H1 (cell line): ENCODE results near the gene NUP188. TPM values are rescaled to one million over a fixed set of nuclear protein-coding genes. Genes with fewer than 3 reads are reported as not detected.

ENCODE experiments used
- BACH1 ChIP-seq: IDR thresholded peaks from 2 replicates; pipeline ENCODE4 v1.6.1; 2012; ENCODE audit warnings: low read length, improper control_type of control experiment
- BCL11A ChIP-seq, 2 experiments: IDR thresholded peaks; one replicate each; pipeline ENCODE4 v1.6.1; 2011; ENCODE audit warnings: low read depth in 2 of 2, low read length in 2 of 2, mild to moderate bottlenecking in 2 of 2
- BRCA1 ChIP-seq: IDR thresholded peaks from 2 replicates; pipeline ENCODE4 v1.6.1; 2012; ENCODE audit warnings: low read depth, low read length, improper control_type of control experiment
- FOSL1 ChIP-seq: IDR thresholded peaks from 2 replicates; pipeline ENCODE4 v1.6.1; 2011; ENCODE audit warnings: mild to moderate bottlenecking, low read depth, low read length, moderate library complexity; ENCODE audit not compliant: insufficient read depth
- JUN ChIP-seq: IDR thresholded peaks from 2 replicates; pipeline ENCODE4 v1.6.1; 2011; ENCODE audit warnings: low read depth, mild to moderate bottlenecking, improper control_type of control experiment, low read length
- KDM4A ChIP-seq: IDR thresholded peaks from one replicate; pipeline ENCODE4 v1.7.1; 2012; ENCODE audit warnings: low read depth, mild to moderate bottlenecking, moderate library complexity, low read length, inconsistent platforms; ENCODE audit not compliant: severe bottlenecking
- MAFK ChIP-seq: IDR thresholded peaks from 2 replicates; pipeline ENCODE4 v1.6.1; 2012; ENCODE audit warnings: low read depth, mild to moderate bottlenecking, improper control_type of control experiment, low read length
- RFX5 ChIP-seq: IDR thresholded peaks from 2 replicates; pipeline ENCODE4 v1.6.1; 2011; ENCODE audit warnings: low read depth, low read length, improper control_type of control experiment, borderline replicate concordance
- YY1 ChIP-seq: IDR thresholded peaks from 2 replicates; pipeline ENCODE4 v1.6.1; 2011; ENCODE audit warnings: low read depth, mild to moderate bottlenecking, low read length
- ZNF274 ChIP-seq: IDR thresholded peaks from 2 replicates; pipeline ENCODE4 v1.7.0; 2012; ENCODE audit warnings: low read length, borderline replicate concordance; ENCODE audit errors: extremely low read depth
- polyA plus RNA-seq, 7 experiments: library from polyadenylated mRNA; depleted of rRNA in 3 of 7; stranded (reverse) in 5 of 7; unstranded in 2 of 7; fragments of >200 nt in 5 of 7; fragments of 200-250 nt in 2 of 7; gene quantifications; 1 replicate in 5 of 7; 2 replicates in 1 of 7; 4 replicates in 1 of 7; pipeline versions ENCODE4 v1.2.1 to v1.2.3, GENCODE V29; 2011 to 2013; ENCODE audit warnings: missing spikeins in 2 of 7, mixed read lengths in 2 of 7
- total RNA-seq: library from RNA; stranded (reverse); fragmentation: NEBNext Ultra II Directional; extraction: Animal tissue kit (Norgen Biotek cat#: 25700); gene quantifications from 2 replicates; pipeline ENCODE4 v1.2.1, GENCODE V29; 2021
- TF ChIP-seq, protein P1 (sequence below): fragments of 300-600 bp; sonication (generic); IDR thresholded peaks from 2 replicates; pipeline ENCODE4 v1.7.1; 2012; ENCODE audit warnings: low read length, moderate library complexity, mild to moderate bottlenecking, inconsistent platforms; ENCODE audit not compliant: insufficient replicate concordance
- TF ChIP-seq, protein P2 (sequence below): IDR thresholded peaks from 2 replicates; pipeline ENCODE4 v1.6.1; 2011; ENCODE audit warnings: low read length, improper control_type of control experiment

Gene NUP188
- total and polyA plus RNA-seq, 2 of the 8 experiments (the other 6 are each of a cell fraction or from before 2014, with no cell fraction given) = 90.1 to 111 TPM

- TF ChIP-seq, protein P1, sequence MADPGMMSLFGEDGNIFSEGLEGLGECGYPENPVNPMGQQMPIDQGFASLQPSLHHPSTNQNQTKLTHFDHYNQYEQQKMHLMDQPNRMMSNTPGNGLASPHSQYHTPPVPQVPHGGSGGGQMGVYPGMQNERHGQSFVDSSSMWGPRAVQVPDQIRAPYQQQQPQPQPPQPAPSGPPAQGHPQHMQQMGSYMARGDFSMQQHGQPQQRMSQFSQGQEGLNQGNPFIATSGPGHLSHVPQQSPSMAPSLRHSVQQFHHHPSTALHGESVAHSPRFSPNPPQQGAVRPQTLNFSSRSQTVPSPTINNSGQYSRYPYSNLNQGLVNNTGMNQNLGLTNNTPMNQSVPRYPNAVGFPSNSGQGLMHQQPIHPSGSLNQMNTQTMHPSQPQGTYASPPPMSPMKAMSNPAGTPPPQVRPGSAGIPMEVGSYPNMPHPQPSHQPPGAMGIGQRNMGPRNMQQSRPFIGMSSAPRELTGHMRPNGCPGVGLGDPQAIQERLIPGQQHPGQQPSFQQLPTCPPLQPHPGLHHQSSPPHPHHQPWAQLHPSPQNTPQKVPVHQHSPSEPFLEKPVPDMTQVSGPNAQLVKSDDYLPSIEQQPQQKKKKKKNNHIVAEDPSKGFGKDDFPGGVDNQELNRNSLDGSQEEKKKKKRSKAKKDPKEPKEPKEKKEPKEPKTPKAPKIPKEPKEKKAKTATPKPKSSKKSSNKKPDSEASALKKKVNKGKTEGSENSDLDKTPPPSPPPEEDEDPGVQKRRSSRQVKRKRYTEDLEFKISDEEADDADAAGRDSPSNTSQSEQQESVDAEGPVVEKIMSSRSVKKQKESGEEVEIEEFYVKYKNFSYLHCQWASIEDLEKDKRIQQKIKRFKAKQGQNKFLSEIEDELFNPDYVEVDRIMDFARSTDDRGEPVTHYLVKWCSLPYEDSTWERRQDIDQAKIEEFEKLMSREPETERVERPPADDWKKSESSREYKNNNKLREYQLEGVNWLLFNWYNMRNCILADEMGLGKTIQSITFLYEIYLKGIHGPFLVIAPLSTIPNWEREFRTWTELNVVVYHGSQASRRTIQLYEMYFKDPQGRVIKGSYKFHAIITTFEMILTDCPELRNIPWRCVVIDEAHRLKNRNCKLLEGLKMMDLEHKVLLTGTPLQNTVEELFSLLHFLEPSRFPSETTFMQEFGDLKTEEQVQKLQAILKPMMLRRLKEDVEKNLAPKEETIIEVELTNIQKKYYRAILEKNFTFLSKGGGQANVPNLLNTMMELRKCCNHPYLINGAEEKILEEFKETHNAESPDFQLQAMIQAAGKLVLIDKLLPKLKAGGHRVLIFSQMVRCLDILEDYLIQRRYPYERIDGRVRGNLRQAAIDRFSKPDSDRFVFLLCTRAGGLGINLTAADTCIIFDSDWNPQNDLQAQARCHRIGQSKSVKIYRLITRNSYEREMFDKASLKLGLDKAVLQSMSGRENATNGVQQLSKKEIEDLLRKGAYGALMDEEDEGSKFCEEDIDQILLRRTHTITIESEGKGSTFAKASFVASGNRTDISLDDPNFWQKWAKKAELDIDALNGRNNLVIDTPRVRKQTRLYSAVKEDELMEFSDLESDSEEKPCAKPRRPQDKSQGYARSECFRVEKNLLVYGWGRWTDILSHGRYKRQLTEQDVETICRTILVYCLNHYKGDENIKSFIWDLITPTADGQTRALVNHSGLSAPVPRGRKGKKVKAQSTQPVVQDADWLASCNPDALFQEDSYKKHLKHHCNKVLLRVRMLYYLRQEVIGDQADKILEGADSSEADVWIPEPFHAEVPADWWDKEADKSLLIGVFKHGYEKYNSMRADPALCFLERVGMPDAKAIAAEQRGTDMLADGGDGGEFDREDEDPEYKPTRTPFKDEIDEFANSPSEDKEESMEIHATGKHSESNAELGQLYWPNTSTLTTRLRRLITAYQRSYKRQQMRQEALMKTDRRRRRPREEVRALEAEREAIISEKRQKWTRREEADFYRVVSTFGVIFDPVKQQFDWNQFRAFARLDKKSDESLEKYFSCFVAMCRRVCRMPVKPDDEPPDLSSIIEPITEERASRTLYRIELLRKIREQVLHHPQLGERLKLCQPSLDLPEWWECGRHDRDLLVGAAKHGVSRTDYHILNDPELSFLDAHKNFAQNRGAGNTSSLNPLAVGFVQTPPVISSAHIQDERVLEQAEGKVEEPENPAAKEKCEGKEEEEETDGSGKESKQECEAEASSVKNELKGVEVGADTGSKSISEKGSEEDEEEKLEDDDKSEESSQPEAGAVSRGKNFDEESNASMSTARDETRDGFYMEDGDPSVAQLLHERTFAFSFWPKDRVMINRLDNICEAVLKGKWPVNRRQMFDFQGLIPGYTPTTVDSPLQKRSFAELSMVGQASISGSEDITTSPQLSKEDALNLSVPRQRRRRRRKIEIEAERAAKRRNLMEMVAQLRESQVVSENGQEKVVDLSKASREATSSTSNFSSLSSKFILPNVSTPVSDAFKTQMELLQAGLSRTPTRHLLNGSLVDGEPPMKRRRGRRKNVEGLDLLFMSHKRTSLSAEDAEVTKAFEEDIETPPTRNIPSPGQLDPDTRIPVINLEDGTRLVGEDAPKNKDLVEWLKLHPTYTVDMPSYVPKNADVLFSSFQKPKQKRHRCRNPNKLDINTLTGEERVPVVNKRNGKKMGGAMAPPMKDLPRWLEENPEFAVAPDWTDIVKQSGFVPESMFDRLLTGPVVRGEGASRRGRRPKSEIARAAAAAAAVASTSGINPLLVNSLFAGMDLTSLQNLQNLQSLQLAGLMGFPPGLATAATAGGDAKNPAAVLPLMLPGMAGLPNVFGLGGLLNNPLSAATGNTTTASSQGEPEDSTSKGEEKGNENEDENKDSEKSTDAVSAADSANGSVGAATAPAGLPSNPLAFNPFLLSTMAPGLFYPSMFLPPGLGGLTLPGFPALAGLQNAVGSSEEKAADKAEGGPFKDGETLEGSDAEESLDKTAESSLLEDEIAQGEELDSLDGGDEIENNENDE = no peak
- no peak for TF ChIP-seq KDM4A
- TF ChIP-seq JUN = no peak
- TF ChIP-seq BRCA1 = no peak
- no peak for TF ChIP-seq MAFK
- TF ChIP-seq FOSL1 = no peak
- no peak for TF ChIP-seq BCL11A (IDR thresholded peaks at IDR 0.05; ENCODE audit: low read depth in 2 of 2, low read length in 2 of 2)
- no peak for TF ChIP-seq BACH1
- TF ChIP-seq ZNF274 = no peak
- TF ChIP-seq, protein P2, sequence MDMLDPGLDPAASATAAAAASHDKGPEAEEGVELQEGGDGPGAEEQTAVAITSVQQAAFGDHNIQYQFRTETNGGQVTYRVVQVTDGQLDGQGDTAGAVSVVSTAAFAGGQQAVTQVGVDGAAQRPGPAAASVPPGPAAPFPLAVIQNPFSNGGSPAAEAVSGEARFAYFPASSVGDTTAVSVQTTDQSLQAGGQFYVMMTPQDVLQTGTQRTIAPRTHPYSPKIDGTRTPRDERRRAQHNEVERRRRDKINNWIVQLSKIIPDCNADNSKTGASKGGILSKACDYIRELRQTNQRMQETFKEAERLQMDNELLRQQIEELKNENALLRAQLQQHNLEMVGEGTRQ = no peak
- TF ChIP-seq YY1 = no peak
- TF ChIP-seq RFX5 = no peak
Observed at GRCh38 chr9:129037767-129038098, 90.2 kb downstream of the NUP188 start (continued).
